Suppressor macrophage treated with lipopolysaccharide for 4 hours (primary cell): ENCODE results near the gene NUDT2.

Experiments used
- DNase-seq: peaks from one replicate; pipeline ENCODE4 v3.0.0-alpha.2; 2020

NUDT2 gene

DNA sequence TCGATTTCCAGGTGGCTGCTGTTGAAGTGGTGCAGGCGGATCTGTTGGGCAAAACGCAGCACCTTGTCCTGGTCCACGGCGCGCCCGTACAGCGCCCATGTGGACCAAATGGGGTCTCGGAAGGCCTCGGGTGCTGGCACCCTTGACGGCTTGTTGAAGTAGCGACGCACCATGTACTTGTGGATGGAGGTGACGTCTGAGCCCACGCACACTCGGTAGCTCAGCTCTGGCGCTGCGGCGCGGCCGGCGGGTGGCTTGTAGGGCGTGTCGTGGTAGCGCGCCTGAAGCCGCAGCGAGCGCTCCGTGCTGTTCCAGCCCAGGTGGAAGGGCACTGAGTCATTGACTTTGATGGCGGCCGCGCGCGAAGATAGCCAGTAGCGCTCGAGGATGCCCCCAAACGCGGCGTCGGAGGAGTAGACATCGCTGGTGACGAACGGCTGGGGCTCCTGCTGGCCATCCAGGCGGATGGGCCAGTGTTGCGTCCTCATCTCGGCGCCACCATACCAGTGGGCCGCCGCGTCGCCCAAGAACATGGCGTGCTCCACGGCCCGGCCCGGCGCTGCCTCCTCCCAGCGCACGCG, 42.6 kb downstream of the NUDT2 start:
- no peak for DNase-seq

DNA sequence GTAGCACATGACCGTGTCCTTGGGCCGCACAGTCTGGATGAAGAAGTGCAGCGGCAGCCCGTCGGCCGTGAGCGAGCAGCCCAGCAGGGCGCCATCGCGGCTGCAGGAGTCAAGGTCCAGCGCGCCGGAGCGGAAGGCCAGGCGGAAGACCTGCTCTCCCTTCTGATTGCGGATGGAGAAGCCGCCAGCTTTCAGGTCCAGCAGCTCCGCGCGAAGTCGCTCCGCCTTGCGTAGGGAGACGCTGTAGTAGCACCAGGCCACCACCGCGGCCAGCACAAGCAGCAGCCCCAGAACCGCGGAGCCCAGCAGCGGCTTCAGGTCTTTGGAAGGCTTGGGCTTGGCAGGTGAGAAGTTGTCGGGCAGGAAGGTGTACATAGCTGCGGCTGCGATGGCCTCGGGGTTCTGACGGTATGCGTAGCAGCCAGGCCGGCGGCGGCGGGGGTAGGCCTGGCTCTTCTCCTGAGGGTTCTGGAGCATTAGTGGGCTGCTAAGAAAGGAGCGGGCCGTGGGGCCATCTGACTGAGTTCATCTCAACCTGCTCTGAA, 43.2 kb downstream of the NUDT2 start:
- DNase-seq: no peak

DNA sequence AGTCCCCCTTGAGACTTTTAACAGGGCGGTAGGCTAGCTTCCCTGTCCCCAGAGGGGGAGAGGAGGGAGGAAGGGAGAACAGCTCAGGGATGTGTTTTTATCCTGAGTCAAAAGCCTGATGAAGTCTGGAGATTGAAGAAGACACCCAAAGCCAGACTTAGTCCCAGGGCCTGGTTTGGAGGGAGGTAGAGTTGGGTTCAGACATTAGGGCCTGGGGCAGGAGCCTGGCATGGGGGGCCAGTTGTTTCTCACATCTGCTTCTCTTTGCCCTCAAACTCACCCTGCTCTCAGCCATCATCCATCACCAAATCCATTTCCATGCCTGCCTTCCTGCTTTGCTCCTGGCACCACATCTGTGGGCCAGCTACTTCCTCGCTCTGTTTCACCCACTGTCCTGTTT, 44.4 kb downstream of the NUDT2 start:
- DNase-seq: no peak

DNA sequence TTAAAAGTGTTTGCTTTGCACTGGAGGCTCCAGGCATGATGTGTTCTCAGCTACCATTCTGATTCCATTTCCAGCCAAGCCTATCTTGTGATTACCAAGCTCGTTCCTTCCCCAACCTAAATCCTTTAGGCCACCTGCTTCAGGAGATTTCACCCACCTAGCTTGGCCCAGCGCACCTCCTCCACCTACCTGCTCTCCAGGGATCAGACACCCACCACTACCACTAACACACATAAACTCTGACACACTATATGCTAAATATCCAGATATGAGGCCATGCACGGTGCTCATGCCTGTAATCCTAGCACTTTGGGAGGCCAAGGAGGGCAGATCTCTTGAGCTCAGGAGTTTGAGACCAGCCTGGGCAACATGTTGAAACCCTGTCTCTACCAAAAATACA, 45.0 kb downstream of the NUDT2 start:
- no peak for DNase-seq

DNA sequence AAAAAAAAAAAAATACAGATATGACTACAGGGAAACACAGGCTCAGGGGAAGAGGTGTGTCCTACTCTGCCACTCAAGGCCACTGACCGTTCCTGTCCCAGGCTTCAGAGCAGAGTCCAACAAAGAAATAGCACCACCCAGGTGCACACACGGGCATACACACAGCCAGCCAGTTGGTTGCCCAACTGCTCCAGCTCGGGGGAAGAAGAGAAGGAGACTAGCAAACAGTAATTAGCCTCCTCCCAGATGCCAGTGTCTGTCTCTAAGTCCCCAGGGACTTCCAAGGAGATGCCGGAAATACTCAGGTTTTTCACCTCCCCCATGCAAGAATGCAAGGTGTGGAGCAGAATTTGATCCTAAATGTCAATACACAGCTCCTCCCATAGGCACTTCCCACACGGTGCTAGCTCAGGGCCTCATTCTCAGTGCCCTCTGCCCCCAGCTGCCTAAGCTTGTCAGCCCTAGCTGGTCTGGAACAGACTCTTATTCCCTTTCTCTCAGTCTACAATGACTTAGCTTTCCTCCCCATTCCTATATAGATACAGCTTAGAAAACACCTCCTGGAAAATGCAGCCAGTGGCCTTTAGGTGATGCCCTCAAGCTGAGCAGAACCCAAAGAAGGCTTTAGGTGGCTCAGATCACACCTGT, 45.7 kb downstream of the NUDT2 start:
- no peak for DNase-seq

DNA sequence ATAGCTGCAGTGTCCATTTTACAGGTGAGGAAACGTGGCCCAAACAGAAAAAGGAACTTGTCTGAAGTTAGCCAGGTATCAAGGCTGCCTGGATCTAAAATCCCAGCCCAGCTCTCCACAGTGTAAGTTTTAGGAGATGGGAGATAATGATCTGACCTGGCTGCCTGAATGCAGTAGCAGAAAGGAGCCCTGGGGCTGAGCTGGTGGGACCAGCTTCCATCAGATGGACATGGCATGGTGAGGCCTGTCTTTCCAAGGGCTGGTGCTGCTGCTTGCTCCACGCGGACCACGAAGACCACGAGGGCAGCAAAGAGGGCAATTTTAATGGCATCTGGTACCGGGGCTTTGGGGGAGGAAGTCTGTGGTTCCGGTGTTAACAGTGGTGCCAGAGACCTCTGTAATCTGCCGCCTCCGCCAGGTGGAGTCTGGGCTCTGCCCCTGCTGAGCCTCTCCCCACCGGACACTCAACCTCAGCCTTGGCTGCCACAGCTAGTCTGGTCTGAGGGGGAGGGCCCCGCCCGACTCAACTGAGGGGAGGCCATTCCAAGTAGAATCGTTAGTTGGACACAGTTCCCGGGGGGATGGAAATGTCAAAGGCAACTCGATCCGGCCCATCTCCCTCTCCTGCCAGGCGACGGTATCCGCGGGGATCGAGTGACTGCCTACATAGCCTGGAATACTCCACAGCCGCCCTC, 46.7 kb downstream of the NUDT2 start:
- DNase-seq: no peak

DNA sequence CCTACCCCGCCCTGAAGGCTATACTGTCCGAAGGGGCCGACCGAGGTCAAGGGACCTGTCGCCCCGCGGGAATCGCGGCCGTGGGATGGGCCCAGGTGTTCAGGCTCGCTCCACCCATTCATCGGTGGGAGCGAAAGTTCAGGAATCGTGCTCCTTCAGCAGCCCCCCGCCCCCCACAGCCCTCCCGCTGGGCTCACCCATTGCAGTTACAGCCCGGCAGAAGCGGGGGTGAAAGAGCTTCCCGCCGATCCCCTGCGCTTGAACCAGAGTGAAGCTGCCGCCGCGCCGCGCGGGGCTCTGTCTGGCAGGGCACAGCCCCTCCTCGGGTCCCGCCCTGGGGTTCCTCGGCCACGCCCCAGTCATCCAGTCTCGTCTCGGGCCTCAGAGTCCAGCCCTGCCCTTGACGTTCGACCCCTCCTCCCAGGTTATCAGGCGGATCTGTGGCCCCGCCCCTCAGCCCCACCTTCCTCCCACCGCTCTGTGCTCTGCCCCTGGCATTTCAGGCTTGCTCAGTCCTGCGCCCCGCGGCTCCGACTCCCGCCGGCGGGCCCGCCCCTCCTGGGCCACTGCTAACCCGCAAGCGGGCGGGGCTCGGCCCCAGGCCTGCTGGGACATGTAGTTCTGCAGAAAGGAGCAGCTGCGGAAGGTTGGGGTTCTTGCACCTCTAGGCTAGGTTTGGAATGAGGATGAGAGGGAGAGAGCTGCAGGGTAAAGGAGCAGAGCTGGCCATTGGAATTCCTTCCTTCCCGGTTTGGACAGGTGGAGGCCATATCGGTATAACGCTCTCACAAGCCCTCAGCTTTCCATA, 47.4 kb downstream of the NUDT2 start, which contains the start of gene MYORG:
Gene MYORG (minus strand): TSS at position 303 of the 808 bp plus-strand sequence. CDS start 3,955 bp downstream, outside the sequence.
- peak; percentile 93 for DNase-seq

DNA sequence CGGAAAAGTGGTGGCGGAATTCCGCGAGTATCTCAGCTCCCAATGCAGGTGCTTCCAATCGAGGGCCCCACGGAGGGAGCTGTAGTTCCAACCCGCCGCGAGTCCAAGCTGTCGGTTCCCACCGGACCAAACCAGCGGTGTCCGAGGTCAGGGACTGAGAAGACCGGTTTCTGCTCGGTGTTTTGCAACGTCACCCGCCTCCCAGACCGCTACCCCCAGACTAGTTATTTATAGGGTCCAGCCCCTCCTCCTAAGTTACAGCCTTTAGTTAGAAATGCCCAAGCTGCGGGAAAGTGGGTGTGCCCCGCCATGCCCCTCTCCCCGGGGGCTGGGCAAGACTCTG, 48.0 kb downstream of the NUDT2 start:
- no peak for DNase-seq

DNA sequence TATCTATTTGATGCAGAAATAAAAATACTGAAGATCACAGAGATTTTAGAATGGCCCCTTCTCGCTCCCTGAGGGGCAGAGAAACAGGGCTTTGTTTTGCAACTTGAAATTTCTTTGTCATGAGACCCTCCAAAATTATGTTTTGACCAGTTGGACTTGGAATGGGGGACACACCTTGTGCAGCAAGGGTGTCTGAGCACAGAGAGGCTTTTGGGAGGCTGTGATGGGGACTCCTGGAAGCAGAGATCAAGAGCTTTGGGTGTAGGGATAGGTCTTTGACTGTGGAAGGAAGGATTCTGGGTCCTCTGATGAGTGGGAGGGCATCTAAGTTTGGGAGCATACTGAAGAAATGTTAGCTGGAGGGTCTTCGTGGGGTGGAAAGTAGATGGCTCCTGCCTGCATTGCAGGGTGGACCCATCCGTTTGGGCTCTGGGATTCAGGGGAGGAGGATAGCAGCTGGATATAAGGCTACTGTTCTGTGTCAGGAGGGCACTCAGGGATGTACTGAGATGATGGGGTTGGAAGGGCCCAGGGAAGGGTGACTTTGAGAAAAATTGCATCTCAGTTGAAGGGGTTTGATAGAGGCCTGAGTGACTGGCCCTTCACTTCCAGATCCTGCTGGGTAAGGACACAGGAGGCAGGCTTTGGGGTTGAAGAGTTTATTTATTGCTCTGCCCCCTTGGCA, 49.1 kb downstream of the NUDT2 start:
- DNase-seq: no peak

DNA sequence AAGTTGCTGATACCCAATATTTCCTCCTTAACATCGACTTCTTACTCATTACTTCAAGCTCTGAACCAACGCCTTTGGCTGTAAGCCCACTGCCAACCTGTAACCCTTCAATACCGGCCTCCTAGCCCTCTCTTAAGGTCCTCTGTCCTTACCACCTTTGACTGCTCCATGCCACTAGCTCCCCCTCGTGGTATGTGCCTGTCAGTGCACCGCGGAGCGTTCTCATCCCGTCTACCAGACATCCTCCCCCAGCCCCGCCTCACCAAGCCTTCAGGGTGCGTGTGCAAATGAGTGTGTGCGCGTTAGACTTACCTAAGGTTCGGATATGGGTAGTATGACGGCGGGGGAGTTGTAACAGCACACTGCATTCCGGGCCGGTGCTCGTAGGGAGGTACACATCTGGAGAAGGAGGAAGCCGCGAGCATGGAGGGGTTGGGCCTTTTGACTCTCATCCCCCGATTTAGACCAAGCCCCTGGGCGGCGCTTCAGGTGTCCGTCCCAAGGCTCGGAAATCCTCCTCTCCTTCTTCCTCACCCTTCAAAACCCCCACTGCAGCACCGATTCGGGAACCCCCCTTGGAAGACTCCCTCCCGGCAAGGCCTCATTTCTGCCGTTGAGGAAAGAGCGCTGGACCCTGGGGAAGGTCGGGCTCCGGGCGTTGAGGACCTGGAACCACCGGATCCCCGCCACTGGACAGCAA, 50.1 kb downstream of the NUDT2 start:
- peak; percentile 89 for DNase-seq

DNA sequence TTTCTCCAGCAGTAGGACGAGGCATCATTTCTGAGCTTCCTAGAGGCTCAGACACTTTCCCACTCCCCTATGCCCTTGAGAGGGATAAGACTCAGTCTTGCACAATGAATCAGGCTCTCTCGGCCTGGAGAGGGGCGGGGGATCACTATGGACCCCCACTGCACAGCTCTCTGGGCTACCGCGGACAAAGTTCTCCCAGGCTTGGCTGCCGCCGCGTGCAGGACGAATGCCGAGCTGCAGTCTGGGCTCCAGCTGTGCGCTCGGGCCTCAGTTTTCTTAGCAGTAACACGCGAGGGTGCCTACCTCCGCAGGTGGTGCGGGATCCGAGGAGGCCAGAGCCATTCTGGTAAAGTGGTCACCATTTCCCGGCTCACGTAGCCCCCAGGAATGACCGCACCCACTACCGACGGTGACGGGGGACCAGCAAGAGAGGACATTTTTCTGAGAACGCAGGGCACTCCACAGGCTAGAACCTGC, 50.7 kb downstream of the NUDT2 start:
- no peak for DNase-seq

DNA sequence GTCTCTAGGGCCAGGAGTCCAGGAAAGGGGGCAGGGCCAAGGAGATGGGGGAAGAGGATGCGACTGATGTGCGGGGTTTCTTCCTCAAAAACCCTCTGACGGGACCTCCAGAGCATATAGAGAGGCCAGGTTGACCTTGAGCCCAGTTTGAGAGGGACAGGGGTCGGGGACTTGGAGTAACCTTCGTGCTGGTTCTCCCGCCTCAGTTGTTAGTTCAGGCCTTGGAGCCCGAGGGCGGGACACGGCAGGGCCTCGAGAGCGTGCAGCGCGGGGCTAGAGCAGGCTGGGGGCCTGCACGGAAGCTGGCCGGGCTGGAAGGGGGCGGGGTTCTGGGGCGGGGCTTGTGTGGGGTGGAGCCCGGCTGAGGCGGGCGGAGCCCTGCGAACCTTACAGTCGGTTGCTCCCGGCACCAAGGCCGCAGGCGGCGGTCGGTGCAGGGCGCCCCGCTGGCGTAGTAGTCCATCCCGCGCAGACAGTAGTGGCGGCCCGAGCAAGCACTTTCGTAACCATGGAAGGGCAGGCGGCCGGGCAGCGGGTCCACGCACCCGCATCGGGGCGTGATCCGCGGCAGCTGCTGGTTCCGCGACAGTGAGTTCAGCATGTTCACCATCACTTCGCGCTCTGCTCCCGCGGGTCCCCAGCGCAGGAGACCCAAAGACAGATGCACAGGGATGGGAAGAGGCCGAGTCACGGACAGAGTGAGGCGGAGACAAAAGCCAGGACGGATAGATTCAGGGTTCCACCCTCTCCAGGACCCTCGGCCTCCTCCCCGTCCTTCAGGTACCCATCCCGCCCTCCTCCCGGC, 51.3 kb downstream of the NUDT2 start:
- DNase-seq: peak; percentile 83

DNA sequence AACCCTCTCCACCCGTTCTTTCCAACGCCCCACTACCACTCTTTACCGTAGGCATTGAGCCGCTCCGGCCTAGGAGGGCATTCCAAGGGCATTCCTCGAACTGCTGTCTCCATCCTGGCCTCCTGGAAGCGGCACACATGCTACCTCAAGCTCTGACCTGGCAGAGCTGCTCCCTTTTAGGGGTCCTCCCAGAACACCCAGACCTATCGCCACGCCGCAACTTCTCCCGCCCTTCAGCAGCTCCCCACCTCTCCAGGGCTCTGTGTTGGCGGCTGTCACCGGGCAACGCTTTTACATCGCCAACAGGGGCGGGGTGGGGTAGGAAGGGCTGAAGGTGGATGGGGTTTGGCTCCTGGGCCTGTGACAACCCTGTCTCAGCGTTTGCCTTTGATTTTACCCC, 52.0 kb downstream of the NUDT2 start:
- DNase-seq: no peak

DNA sequence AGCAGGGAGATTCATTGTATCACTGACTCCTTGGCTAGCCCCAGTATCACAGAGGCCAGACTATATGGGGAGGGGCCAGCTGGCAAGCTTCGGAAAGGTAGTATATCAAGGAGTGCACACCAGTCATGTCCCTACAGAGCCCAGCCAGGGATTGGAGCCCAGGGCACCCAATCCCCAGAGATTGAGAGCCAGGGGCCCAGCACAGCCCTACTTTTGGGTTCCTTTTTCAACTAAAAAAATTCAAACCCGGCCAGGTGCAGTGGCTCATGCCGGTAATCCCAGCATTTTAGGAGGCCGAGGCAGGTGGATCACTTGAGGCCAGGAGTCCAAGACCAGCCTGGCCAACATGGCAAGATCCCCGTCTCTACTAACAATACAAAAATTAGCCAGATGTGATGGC, 52.7 kb downstream of the NUDT2 start:
- no peak for DNase-seq

DNA sequence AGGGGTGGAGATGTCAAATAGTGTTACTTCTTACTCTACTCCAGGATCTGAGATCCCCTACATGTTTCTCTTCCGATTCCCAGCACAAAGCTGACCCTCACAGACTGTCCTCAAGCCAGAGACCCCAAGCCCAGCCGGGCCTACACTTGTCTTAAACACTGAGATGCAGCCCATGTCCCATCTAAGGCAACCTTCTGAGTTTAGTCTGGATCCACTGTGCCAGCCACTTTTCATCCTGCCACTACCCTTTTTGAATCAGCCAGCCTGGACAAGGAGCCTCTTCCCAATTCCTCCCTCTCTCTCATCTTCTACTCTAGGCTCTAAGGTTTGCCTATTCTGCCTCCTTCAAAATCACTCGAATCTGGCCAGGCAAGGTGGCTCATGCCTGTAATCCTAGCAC, 53.5 kb downstream of the NUDT2 start:
- DNase-seq: no peak

DNA sequence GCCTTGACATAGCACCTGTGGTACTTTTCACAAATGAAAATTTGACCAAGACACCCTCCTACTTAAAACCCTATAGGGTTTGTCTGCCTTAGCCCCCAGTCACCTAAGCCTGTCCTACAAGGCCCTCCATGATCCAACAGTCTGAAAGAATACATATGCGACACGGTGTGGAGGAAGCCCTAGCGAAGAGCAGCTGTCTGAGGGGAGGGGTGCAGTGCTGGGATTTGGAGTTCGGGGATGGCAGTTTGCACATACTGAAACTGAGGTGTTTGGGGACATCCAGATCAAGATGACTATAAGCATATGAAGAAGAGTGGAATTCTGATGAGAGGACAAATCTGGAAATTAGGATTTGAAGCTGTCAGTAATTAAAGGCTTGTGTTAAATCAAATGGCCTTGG, 54.5 kb downstream of the NUDT2 start:
- DNase-seq: no peak

DNA sequence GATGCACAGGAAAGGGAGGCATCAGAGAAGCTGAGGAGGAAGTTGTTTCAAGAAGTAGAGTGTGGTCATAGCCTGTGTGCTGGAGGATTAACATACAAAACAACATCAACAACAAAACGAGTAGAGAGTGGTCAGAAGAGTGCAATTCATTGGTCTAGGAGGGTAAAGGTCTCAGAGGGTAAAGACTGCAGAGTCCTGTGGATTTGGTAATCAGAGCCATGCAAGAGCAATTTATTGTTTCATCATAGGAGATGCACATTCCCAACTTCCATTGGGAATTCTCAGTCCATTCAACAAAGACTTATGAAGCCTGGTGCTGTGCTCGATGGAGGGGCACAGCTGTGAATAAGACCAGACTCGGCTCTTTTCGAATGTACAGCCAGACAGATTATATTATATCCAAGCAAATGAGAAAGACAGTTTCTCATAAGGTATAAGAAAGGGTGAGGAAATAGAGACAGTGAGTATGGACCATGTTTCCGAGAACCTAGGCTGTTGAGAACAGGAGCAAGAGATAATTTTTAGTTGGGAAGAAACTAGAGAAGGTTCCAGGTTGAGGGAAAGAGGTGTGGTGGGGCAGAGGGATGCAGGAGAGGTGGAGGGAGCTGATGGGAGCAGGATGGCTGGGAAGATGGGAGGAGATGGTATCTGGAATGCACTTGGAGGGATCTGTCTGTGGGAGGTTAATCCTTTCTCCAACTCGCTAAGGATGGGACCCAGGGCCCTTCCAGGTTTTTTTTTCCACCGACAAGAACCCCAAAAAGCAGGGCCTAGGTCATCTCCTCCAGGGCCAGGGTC, 55.2 kb downstream of the NUDT2 start:
- DNase-seq: no peak

DNA sequence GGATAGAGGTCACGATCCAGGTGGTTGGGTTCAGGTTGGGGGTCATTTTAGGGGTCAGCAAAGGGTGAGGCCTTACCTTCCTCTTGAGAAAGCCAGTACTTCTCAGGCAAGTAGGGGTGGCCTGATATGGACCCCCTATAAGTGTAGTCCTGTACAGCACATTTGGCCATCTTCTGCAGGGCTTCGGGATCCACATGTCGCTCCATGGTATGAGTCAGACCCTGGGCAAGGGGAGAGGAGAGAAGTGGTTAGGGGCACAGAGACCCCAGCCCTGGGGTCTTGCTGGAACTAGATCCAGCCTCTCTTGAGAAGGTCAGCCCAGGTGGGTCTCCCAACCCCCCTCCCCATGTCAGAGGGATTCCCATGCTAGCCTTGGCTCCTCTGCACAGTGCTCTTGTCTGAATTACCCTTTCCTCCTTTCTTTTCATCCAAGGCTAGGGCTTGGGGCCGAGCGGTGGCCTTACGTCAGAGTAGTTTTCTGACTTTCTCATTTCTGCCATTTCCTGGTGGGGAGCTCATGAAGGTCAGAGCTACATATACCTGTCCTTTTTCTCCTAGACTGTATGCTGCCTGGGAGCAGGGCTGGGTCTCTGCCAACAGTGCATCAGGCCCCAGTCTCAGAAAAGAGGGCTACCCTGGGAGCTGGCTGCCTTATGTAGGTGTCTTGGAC, 56.3 kb downstream of the NUDT2 start:
- DNase-seq: no peak

DNA sequence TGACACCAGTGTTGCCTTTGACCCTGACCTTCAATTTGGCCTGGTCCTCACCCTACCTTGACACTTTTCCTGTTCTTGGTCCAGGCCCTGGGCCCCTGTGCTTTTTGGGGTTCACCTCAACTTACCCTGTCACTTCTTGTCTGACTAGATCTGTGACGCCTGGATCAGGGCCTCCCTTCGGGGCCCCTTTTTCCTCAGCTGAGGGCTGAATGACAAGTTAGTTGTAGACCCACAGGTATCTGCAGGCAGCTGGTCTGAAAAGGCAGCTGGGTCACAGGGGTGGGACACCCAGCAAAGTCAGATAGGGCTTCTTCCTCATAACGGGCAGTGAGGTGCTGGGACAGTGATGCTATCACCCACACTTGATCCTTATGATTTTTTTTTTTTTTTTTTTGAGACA, 57.3 kb downstream of the NUDT2 start:
- no peak for DNase-seq

DNA sequence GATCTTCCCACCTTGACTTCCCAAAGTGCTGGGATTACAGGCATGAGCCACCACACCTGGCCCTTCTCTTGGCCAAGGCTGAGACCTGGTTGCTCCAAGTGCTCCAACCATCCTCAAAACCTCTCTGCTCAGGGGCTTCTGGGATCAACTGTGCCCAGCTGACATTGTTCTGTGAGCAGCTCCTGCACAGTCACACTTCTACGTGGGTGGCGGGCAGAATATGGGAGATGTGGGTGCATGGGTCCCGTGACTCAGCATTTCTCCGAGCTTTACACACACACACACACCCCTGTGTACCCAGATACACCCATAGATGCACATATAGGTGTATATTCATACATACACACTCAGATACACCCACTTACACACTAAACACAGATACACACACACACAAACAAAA, 57.9 kb downstream of the NUDT2 start:
- no peak for DNase-seq
